ENCODE results near the gene MAP2K2.

Gene MAP2K2

DNA sequence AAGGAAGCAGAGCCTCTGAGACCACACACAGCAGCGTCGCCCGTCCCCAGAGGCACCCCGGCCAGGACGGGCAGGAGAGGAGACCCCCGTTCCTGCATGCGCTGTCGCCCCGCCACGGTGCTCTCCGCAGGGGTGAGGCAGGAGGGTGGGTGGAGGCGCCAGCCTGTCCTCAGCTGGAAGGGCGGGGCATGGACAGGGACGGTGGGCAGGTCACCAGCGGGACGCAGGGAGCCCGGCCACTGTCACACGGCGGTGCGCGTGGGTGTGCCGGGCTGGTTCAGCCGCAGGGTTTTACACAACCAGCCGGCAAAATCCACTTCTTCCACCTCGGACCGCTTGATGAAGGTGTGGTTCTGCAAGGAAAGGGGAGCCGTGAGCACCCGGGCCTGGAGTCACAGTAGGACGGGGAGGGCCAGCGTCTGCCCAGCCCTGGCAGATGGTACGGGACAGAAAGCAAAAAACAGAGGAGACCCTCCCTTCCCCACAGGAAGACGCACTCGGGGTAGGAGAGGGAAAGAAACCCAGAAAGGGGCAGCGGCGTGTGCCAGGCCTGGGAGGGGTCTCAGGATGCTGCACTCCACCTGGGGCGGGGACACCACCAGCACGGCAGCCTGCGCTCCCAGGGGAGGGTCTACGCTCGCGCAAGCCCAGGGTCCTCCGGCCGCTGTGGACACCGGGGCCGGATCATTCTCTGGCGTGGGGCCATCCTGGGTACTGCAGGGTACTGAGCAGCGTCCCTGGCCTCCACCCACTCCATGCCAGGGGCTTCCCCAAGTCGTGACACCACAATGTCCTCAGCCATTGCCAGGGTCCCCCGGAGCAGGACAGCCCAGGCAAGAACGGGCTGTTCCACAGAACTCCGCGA is 33.3 kb downstream of the MAP2K2 start:
- in situ Hi-C loops (cut with HindIII; ENCODE audit: low pct_unique_long_range_greater_than_20kb, low sequenced_read_pairs) = no loop called here
- TF ChIP-seq JUND (IDR thresholded peaks at IDR 0.05; ENCODE audit: low read depth) = no peak
- no peak for DNase-seq (ENCODE audit: low read depth in 1 of 2, low spot score in 1 of 2)

DNA sequence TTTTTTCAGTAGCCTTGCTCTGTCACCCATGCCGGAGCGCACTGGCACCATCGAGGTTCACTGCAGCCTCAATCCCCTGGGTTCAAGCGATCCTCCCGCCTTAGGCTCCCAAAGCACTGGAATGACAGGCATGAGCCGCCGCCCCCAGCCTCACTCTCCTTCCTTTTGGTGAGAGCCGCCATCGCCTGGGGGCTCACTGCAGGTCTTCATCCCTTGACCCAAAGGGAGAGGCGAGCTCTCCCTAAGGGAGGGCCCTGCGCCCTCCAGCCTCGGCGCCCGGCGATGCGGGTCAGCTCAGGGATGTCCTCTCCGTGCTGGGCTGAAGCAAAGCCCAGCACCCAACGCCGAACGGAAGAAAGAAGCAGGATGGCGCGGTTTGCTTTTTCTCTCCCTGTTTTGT is 34.0 kb downstream of the MAP2K2 start:
- in situ Hi-C loops (cut with HindIII; ENCODE audit: low pct_unique_long_range_greater_than_20kb, low sequenced_read_pairs) = no loop called here
- no peak for DNase-seq (ENCODE audit: low read depth in 1 of 2, low spot score in 1 of 2)
- TF ChIP-seq JUND (IDR thresholded peaks at IDR 0.05; ENCODE audit: low read depth) = no peak

DNA sequence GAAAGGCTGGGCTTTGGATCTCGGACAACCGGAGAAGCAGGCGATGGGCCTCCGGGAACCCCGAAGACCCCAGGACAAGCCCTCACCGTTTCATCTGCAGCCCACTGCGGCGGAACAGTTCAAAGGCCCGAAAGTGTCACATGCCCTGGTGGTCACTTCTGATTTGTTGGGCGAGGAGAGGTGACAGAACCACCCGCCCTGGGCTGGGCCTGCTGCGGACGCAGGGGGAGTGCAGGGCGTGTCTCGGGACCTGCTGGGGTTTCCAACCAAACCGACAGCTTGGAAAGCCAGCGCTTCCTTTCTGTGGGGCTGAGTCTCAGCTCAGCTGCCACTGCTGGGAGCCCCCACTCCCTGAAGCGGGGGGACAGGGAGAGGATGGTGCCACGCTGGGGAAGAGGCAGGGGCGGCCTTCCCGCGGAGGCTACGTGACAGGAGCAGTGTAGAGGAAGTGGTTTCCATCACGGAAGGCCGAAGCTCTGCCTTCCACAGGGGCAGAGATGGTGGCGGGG is 34.5 kb downstream of the MAP2K2 start:
- in situ Hi-C loops (cut with HindIII; ENCODE audit: low pct_unique_long_range_greater_than_20kb, low sequenced_read_pairs) = no loop called here
- DNase-seq (ENCODE audit: low read depth in 1 of 2, low spot score in 1 of 2) = no peak
- TF ChIP-seq JUND (IDR thresholded peaks at IDR 0.05; ENCODE audit: low read depth) = no peak

DNA sequence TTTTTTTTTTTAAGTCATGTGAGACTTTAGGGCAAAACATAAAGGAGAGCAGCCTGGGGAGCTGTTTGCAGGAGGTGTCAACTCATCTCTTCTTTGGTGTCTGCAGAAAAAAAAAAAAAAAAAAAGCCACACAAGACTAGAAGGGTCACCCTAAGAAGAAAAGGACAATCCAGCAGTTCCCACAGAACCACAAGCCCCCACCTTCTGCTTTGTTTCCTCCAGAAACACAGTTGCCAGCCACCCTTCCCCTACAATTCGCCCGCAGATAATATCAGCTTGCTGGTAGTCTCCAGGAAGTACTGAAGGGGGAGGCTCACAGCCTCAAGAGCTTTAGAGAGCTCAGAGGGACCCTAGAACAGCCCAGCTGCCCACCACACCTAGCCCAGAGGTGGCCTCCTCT is 34.9 kb downstream of the MAP2K2 start:
- TF ChIP-seq JUND (IDR thresholded peaks at IDR 0.05; ENCODE audit: low read depth) = no peak
- in situ Hi-C loops (cut with HindIII; ENCODE audit: low pct_unique_long_range_greater_than_20kb, low sequenced_read_pairs) = no loop called here
- no peak for DNase-seq (ENCODE audit: low read depth in 1 of 2, low spot score in 1 of 2)

DNA sequence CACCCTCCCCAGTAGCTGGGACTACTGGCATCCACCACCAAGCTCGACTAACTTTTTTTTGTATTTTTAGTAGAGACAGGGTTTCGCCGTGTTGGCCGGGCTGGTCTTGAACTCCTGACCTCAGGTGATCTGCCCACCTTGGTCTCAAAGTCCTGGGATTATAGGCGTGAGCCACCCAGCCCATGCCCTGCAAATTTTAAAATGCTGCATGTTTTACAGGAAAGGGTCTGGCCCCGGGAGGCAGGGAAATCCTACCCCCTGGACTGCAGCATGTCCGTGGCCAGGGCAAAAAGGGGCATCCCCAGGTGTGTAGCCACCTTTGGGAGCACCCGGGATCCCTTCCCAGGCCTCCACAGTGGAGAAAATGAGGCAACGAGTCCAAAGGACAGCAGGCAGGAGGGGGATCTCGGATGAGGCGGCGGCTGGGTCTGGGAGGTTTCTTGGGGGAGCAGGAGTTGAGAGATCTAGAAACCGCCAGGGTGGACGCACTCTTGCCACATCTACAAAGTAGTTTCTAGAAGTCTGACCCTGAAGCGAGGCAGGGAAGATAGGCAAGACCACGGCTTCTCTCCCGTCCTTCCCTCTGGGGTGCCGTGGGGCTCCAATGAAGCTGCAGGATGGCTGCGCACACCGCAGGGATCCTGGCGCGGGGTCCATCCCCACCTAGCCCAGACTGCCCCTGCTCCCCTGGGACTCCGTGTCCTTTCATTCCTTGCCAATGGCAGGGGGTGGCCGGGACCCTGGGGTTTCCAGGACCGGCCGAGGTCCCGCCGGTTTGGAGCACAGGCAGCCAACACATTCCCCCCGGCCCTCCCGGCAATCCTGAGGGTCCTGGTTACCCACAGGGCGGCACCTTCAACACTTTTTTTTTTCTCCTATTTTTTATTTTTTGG is 35.9 kb downstream of the MAP2K2 start:
- no peak for DNase-seq (ENCODE audit: low read depth in 1 of 2, low spot score in 1 of 2)
- no peak for TF ChIP-seq JUND (IDR thresholded peaks at IDR 0.05; ENCODE audit: low read depth)
- in situ Hi-C loops (cut with HindIII; ENCODE audit: low pct_unique_long_range_greater_than_20kb, low sequenced_read_pairs) = no loop called here

DNA sequence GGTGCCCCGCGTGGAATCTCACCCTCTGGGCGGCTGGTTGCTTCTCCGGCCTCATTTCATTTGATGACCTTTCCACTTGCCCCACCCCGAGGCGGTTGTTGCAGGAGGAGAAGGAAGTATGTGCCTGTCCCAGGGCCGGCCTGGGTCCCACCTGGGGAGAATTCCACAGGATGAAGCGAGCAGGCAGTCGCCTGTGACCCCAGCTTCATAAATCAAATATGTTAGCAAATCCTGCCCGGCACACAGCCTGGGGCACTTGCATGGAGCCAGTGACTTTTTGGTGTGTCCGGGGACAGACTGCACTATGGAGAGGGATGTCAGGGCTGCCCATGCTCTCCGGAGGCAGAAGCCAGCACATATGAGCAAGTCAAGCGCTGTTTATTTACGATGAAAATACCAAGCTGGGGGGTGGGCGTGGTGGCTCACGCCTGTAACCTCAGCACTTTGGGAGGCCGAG is 37.5 kb downstream of the MAP2K2 start:
- no peak for TF ChIP-seq JUND (IDR thresholded peaks at IDR 0.05; ENCODE audit: low read depth)
- in situ Hi-C loops (cut with HindIII; ENCODE audit: low pct_unique_long_range_greater_than_20kb, low sequenced_read_pairs) = no loop called here
- peak in 1 of 2 experiments; percentile 78 for DNase-seq (ENCODE audit: low read depth in 1 of 2, low spot score in 1 of 2)

DNA sequence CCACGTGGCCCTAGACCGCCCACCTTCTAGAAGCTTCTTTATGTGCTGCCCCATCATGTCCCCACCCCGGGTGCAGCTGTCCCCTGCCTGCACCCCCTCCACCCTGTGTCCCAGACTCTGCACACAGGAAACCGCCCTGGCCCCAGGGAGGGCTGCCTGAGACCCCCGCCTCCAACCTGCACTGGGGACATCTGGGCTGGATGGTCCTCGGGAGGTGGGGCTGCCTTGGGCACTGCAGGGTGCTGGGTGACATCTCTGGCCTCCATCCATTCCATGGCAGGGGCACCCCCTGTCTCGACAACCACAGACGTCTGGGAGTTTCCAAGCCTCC is 39.4 kb downstream of the MAP2K2 start:
- in situ Hi-C loops (cut with HindIII; ENCODE audit: low pct_unique_long_range_greater_than_20kb, low sequenced_read_pairs) = no loop called here
- no peak for TF ChIP-seq JUND (IDR thresholded peaks at IDR 0.05; ENCODE audit: low read depth)

DNA sequence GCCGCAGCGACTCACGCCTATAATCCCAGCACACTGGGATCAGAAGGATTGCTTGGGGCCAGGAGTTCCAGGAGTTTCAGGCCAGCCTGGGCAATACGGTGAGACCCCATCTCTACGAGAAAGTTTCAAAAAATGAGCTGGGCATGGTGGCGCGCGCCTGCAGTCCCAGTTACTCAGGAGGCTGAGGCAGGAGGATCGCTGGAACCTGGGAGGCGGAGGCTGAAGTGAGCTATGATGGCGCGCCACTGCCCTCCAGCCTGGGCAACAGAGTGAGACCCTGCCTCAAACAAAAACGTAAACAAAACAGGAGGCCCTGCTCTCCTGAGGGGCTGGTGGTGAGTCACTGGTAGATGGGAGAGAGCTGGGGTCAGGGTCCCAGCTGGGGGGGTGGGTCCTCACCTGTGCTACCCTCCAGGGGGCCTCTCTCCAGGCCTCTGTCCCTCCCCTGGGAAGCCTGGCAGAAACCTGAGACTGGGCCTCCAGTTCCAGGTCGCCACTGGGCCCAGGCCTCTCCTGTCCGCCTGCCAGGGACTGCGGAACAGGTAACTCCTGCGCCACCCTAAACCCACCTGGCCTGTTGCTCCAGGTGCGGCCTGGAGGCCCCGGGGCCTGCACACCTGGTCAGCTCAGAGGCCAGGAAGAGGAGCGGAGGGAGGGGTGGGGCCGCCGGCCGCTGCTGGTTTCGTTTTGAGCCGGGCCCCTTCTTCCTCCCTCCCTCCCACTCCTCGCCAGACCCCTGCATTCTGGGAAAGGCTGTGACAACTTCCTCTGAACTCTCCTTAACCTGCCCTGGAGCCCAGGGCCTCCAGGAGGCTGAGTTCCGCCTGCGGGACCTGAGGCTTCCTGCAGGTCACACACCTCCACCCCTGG is 40.0 kb downstream of the MAP2K2 start:
- in situ Hi-C loops (cut with HindIII; ENCODE audit: low pct_unique_long_range_greater_than_20kb, low sequenced_read_pairs) = no loop called here

More for the DNA sequence above, 39.4 kb downstream of the MAP2K2 start:
- DNase-seq (ENCODE audit: low read depth in 1 of 2, low spot score in 1 of 2) = no peak

DNA sequence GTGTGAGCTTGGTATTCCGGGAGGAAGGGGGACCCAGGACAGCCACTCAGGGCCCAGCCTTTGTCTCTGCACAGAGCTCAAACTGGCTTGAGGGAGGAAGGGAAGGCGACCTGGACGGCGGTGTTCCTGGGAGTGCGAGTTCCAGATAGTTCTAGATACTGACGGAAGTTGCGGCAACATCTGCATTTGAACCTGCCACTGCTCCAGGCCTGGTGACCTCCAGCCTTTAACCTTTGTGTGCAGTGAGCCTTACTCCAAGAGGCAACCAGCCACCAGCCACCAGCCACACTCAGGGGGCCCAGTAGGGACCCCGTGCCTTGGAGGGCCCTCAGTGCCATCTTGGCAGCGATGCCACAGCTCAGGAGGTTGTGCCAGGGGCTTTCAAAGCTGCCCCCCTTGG is 41.8 kb downstream of the MAP2K2 start:
- DNase-seq (ENCODE audit: low read depth in 1 of 2, low spot score in 1 of 2) = no peak
- in situ Hi-C loops (cut with HindIII; ENCODE audit: low pct_unique_long_range_greater_than_20kb, low sequenced_read_pairs) = no loop called here

More for the DNA sequence above, 40.0 kb downstream of the MAP2K2 start:
- no peak for TF ChIP-seq JUND (IDR thresholded peaks at IDR 0.05; ENCODE audit: low read depth)
- DNase-seq (ENCODE audit: low read depth in 1 of 2, low spot score in 1 of 2) = peak in 1 of 2 experiments; percentile 92

DNA sequence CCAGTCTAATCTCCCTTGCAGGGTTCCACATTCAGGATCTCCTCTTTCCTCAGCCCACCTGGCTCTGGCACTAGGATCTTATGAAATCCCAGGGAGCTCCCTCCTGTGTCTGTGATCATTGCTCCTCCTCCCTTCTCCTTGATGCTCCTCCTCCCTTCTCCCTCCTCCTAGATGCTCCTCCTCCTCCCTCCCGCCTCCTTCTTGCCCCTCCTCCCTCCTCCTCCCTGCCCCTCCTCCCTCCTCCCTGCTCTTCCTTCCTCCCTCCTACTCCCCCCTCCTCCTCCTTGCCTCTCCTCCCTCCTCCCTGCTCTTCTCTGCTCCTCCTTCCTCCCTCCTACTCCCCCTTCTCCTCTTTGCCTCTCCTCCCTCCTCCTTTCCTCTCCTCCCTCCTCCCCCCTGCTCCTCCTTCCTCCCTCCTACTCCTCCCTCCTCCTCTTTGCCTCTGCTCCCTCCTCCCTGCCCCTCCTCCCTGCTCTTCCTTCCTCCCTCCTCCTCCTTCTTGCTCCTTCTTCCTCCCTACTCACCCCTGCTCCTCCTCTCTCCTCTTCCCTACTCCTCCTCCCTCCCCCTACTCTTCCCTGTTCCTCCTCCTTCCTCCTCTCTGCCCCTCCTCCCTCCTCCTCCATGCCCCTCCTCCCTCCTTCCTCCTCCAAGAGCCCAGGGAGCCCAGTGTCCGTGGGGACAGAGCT is 42.3 kb downstream of the MAP2K2 start:
- in situ Hi-C loops (cut with HindIII; ENCODE audit: low pct_unique_long_range_greater_than_20kb, low sequenced_read_pairs) = no loop called here
- TF ChIP-seq JUND (IDR thresholded peaks at IDR 0.05; ENCODE audit: low read depth) = no peak
- peak in 1 of 2 experiments; percentile 84 for DNase-seq (ENCODE audit: low read depth in 1 of 2, low spot score in 1 of 2)

More for the DNA sequence above, 41.8 kb downstream of the MAP2K2 start:
- TF ChIP-seq JUND (IDR thresholded peaks at IDR 0.05; ENCODE audit: low read depth) = no peak

DNA sequence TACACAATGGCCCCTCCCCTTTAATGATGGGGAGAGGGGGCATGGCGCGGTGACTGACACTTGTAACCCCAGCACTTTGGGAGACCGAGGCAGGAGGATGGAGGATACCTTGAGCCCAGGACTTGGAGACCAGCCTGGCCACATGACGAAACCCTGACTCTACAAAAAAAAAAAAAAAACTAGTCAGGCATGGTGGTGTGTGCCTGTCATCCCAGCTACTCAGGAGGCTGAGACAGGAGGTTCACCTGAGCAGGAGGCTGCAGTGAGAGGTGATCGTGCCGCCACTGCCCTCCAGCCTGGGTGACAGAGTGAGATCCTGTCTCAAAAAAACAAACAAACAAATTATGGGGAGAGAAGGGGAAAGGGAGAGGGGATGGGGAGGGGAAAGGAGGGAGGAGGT is 43.4 kb downstream of the MAP2K2 start:
- DNase-seq (ENCODE audit: low read depth in 1 of 2, low spot score in 1 of 2) = no peak
- no peak for TF ChIP-seq JUND (IDR thresholded peaks at IDR 0.05; ENCODE audit: low read depth)
- in situ Hi-C loops (cut with HindIII; ENCODE audit: low pct_unique_long_range_greater_than_20kb, low sequenced_read_pairs) = no loop called here

All from T47D (cell line).